ENCODE measurements around the gene BNC2.

Gene BNC2

GRCh38 chr9:16593746-16594145, 276.7 kb downstream of the BNC2 start:
- no peak for DNase-seq (ENCODE audit: low read depth)

DNA sequence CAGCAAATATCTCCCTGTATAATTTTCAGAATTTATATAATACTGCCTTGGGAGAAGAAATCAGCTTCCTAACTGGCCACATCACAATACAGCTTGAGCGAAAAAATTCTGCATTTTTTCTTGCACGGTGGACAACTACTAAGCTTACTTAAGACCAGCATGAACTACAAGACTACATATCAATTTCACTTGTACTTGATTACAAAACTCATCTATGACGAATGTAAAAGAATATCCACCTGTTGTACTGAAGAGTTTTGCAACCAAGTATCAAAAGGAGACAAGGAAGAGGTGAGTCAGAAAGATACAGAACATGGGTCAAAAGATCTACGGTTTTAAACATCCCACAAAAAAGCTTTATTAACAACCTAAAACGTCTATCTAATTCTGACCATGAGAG, 279.4 kb downstream of the BNC2 start:
- DNase-seq (ENCODE audit: low read depth): no peak

GRCh38 chr9:16585591-16585990, 284.9 kb downstream of the BNC2 start:
- no peak for DNase-seq (ENCODE audit: low read depth)

- no peak for DNase-seq (ENCODE audit: low read depth)
Observed at GRCh38 chr9:16579872-16580432, 290.5 kb downstream of the BNC2 start.

DNA sequence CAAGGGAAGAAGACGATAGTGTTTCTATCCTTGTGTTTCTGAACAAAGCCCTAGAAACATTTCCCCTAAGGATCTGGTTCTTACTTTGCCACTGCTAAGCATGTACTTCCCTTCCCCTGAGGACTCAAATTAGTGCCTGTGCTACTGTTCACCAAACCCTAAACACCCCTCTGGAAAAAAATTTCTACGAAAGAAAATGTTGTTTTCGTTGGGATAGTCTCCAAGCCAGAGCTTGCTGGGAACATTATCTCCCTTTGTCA, 294.6 kb downstream of the BNC2 start:
- no peak for DNase-seq (ENCODE audit: low read depth)

DNA sequence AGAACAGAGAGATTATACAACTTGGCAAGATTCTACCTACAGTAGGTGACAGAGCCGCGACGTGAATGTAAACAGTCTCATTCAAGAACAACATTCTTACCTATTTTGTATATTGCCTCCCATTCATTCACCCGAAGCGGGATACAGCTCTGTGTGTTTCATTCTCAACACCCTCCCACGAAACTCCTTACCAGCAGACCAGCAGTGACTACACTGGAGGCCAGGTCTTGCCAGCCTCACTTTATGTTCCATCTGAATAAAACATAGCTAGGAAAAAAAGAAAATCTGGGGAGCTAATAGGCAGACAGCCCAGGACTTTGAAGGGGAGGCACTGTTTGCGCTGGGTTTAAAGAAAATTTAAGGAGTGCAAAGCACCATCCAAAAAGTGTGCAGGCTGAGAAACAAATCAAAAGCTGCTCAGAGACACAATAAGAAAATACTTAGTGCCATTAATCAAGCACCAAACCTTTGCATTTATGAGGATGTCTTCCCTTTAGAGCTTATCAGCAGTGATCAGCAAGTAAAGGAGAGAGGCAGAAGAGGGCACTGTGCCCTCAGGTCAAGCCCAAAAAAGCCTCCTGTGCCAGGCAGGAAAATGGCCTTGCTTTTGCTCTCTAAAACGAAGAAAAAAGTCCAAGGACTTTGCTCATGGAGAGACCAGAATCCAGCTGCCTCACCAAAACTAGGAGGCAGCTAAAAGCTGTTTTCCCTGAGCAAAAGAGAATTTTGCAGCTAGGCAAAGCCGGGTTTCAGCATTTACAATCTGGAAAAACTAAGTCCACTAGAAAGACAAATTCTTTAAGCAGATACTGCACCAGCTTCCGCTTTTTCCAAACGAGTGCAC, 295.1 kb downstream of the BNC2 start:
- no peak for DNase-seq (ENCODE audit: low read depth)

- DNase-seq (ENCODE audit: low read depth): no peak
Observed at GRCh38 chr9:16572005-16572734, 298.3 kb downstream of the BNC2 start.

DNA sequence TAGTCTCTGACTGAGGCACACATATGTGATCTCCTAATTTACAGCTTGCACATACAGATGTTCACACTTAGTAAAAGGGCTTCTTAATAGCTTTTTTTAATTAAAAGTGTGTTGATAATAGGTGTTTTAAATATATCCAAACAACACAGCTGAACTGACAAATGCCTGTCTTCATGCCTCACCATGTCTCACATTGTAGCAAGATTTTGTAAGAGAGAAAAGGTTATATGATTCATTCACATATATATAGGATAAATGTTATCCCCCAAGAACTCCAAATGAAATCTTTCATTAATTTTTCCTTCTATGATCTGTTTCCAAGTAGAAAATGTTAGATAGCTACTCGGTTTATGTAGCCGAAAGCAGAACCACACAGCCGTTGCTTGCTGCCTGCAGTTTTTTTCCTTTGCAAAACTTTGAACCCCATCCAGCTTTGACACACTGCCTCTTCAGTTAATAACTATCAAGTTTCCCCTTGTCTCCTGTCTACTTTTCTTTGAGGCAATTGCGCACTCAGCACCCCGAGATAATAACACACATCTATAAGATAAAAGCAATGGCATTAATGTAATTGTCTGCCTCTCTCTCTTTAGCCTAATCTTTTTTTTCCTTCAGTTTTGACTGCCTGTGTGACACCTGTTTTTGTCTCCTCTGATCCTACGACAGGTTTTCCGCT, 299.2 kb downstream of the BNC2 start:
- no peak for DNase-seq (ENCODE audit: low read depth)

DNA sequence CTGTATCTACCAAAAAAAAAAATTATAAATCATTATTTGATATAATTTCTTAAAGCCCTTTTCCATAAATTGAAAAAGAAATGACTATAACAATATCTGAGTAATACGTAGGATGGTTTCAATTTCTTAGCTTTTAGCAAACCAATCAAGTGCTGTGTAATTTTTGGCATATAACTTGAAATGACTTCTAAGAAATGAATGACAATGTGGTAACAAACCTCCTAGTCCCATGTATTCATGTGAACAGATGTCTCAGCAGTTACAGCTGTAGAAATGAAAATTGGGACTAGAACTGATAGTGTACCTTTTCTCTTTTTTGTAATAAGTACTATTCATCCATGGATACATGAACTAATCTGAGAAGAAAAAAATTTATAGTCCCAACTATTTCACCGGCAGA, 307.0 kb downstream of the BNC2 start:
- DNase-seq (ENCODE audit: low read depth): no peak

GRCh38 chr9:16561121-16561520, 309.3 kb downstream of the BNC2 start:
- no peak for DNase-seq (ENCODE audit: low read depth)

DNA sequence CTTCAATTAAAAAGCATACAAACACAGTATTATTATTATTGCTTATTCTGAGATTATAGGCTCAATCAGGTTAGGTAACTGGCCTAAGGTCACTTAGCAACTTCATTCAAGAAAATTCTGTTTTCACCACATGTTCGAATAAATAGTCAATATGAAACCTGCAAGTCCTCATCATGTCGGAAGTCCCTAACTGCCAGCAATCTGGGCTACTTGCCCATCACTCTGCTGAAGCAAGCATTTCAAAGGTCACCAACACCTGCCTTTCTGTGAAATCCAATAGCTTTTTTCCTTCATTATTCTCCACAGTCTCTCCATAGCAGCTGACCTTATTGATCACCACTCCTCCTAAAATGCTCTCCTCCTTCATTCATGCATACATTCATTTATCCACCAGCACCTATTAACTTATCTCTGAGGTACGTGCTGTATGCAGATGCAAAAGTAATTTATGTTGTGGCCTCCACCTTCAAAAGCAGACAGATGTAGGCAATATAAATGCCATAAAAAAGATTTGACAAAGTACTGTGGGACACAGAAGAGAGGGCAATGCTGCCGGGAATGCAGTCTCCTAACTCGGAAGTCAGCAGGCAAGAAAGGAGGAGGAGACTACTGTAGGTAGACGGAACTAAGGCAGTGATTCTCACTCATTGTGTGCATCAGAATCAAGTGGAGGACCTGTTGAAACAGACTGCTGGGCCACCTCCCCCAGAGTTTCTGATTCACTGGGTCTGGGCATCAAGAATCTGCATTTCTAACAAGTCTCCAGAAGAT, 310.9 kb downstream of the BNC2 start:
- DNase-seq (ENCODE audit: low read depth): no peak

DNA sequence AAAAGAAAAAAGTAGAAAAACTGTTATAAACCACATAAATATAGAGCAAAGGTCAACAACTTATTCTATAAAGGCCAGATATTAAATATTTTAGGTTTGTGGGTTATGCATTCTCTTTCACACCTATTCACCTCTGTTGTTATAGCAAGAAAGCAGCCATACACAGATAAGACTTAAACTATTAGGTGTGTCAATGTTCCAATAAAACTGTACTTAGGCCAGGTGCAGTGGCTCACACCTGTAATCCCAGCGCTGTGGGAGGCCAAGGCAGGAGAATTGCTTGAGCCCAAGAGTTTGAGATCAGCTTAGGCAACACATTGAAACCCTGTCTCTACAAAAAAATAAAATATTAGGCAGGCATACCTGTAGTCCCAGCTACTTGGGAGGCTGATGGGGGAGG, 314.7 kb downstream of the BNC2 start:
- no peak for DNase-seq (ENCODE audit: low read depth)

DNA sequence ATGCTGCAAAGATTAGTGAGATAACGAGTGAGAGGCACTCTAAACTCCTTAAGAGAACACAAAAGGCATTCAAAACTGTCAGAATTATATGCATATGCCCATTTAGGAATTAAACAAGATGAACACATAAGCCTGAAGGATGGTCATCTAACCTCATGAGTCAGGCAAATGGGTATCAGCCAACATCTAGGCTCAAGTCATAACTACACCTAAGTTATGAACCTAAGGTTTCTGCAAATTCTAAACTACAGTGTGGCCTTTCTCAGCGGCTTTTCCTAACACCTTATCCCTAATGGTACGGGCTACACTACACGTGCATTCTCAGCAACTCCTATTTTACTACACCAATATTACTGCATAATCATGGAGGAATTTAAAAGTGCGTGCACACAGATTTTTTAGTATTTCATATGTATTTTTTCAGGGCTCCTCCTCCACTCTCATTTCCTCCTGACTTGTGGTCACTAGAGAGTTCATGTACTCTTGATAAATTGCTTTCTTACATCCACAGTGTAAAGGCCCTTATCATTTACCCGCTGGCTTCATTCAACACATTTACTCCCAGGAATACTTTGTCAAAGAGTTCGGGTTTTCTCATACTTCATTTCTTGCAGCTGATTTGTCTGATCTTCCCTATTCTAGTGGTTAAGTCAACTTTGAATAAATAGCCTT, 316.5 kb downstream of the BNC2 start:
- no peak for DNase-seq (ENCODE audit: low read depth)

- no peak for DNase-seq (ENCODE audit: low read depth)
Observed at GRCh38 chr9:16552252-16552651, 318.2 kb downstream of the BNC2 start.

GRCh38 chr9:16551692-16552091, 318.8 kb downstream of the BNC2 start:
- no peak for DNase-seq (ENCODE audit: low read depth)

GRCh38 chr9:16545639-16546038, 324.8 kb downstream of the BNC2 start:
- DNase-seq (ENCODE audit: low read depth): no peak

DNA sequence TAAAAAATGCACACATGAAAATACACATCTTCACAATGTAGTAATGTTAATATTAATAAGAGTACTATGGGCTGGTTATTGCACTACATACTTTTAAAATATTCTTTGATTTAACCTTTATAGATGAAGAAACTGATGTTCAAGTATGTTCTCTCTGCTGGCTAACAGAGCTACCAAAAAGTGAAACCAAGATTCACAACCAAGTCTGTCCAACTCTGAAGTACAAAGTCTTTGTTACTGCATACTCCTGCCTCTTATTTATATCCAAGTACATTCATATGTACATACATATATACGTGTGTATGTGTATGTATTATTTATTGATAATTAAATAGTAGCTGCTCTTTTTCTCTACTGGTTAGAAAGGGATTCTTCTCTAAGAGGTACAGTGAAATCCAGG, 325.6 kb downstream of the BNC2 start:
- DNase-seq (ENCODE audit: low read depth): no peak

GRCh38 chr9:16543686-16544085, 326.8 kb downstream of the BNC2 start:
- DNase-seq (ENCODE audit: low read depth): no peak

DNA sequence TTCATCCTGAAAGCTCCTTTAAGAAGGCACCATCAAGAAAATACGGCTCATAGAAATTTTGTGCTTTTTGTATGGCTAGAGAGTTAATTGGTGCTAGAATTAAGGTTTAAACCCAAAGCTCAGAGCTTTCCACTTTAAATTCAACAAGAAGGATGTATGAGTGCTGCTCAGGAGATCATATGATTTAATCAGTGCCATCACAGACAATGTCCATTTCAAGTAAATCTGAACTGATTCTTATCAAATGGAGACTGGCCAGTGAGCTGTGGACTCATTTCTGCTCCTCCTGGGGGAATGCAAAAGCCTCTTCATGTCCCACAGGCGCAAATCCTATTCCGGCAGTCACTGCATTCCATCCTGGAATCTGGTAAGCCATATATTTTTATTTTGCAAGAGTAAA, 327.2 kb downstream of the BNC2 start:
- DNase-seq (ENCODE audit: low read depth): no peak

DNA sequence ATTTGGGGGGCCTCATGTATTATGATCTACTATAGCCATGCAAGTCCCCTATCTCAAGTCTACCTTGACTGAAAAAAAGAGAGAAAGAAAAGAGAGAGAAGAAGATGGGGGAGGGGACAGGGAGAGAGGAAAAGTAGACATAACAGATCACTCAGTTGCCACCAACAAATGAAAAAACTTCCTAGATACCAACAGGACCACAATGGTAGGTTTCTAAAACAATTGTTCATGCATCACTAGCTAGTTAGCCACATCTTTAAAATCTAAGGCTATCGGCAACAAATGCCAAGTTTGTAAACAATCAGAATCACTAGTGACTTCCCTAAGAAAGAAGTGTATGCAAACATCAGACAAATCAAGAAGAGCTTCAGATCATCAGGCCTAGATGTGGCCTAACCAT, 328.2 kb downstream of the BNC2 start:
- no peak for DNase-seq (ENCODE audit: low read depth)

DNA sequence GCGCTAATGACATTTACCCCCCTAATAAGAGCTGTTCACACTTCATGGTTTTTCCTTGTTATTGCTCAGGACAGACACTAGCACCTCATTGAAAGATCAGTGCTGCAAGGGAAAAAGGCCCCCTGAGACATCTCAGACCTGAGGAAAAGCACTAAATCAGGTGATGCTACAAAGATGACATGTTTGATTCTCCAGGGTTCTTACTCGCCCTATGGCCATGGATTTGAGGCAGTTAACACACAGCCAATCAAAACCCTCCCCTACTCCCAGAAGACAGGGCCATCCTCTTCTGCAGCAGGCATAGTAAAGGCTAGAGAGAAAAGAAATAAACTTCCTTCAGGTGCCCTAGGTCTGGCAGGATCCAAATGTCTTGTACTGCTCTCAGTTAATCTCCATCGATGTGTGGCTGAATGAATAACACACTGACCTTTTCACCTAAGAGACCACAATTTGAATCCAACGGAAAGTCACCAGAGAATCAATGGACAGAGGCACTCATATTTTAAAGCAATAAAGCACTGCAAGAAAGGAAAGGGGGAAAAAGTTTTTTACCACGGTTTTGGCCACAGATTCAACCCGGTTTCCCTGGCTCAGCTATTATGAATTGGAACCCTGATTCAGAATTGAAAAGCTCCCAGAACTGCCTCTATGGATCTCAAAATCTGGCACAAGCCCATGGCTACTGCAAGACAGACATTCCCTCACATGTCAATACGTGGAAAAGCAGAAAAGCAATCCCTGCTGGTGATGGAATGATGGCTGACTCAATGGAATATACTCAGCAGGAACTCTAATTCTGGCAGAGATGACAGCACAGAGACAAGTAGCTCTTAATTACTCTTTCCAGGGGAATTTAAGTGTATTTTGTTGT, 329.5 kb downstream of the BNC2 start:
- no peak for DNase-seq (ENCODE audit: low read depth)
